KOPT-K1 (cell line): ENCODE data around the gene RPS28.
"Not testable (repeated sequence)": the region's sequence is repeated elsewhere in the genome, so short reads cannot be mapped to it uniquely, and the experiment has no call there.

ENCODE experiments used
- H3K27ac ChIP-seq: fragments of 200-600 bp; sonication (generic); 2 replicates; pipeline ENCODE4 v1.5.1; 2016; ENCODE audit warnings: antibody characterized with exemption, mild to moderate bottlenecking, low read depth, low read length; ENCODE audit not compliant: poor library complexity, severe bottlenecking
- H3K36me3 ChIP-seq: fragments of 200-600 bp; sonication (generic); 2 replicates; pipeline ENCODE4 v1.5.1; 2017; ENCODE audit warnings: antibody characterized with exemption, mild to moderate bottlenecking, low read length, moderate library complexity; ENCODE audit not compliant: insufficient read depth
- H3K9me3 ChIP-seq: fragments of 200-600 bp; sonication (generic); 2 replicates; pipeline ENCODE4 v1.5.1; 2017; ENCODE audit warnings: antibody characterized with exemption, low read length, mild to moderate bottlenecking; ENCODE audit not compliant: insufficient read depth, poor library complexity, severe bottlenecking

RPS28 gene

DNA sequence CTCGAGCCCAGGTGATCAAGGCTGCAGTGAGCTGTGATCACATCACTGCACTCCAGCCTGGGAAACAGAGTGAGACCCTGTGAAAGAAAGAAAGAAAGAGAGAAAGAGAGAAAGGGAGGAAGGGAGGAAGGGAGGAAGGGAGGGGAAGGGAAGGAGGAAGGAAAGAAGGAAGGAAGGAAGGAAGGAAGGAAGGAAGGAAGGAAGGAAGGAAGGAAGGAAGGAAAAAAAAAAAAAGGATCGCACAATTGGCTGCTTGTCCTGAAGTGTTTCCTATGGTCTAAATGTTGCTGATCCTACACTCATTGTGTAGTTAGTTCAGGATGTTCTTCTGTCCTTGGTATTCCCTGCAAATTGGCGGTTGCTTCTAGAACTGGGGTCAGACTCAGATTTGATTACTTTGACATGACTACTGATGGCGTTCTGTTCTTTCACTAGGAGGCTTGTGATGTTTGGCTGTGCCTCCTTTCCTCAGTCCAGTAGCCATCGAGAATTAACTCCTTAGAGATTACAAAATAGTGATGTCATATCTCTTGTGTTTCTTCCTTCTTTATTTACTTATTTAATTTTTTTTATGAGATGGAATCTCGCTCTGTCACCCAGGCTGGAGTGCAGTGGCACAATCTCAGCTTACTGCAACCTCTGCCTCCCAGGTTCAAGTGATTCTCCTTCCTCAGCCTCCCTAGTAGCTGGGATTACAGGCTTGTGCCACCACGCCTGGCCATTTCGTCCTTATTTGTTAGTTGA, 28.5 kb downstream of the RPS28 start:
- H3K9me3 ChIP-seq, H3K27ac ChIP-seq, H3K36me3 ChIP-seq: not testable (repeated sequence)

DNA sequence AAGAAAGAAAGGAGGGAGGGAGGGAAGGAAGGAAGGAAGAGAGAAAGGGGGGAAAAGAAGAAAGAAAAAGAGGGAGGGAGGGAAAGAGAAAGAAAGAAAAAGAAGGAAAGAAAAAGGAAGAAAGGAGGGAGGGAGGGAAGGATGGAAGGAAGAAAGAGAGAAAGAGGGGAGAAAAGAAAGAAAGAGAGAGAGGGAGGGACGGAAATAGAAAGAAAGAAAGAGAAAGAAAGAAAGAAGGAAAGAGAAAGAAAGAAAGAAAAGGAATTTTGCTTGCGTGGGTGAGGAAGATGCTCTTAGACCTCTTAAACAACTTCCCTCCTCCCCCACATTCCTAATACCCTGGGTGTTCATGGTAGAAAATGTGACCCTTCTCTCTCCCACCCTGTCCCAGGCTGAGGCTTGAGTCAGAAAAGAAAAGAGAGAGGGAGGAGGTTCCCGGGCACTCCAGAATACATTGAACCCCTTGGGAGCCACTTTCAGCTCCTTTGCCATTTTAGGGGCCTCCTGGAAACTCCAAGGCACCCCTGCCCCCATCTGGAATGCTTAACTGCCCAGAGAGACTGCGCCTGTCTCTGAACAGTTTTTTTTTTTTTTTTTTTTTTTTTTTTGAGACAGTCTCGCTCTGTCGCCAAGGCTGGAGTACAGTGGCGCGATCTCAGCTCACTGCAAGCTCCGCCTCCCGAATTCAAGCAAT, 31.0 kb downstream of the RPS28 start:
- Histone ChIP-seq H3K9me3 (no peaks in the 10 kb centered on the region), H3K36me3 (no peaks in the 10 kb centered on the region), H3K27ac (no peak overlapping the region)

DNA sequence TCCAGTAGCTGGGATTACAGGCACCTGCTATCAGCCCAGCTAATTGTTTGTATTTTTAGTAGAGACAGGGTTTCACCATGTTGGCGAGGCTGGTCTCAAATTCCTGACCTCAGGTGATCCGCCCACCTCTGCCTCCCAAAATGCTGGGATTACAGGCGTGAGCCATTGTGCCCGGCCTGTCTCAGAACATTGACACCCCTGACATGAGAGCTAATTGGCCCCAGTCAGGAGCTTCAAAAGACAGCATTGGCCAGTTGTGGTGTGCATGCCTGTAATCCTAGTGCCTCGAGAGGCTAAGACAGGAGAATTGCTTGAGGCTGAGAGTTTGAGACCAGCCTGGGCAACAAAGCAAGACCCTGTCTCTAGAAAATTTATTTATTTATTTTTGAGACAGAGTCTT, 31.5 kb downstream of the RPS28 start:
- H3K9me3 ChIP-seq, H3K27ac ChIP-seq, H3K36me3 ChIP-seq: not testable (repeated sequence)

DNA sequence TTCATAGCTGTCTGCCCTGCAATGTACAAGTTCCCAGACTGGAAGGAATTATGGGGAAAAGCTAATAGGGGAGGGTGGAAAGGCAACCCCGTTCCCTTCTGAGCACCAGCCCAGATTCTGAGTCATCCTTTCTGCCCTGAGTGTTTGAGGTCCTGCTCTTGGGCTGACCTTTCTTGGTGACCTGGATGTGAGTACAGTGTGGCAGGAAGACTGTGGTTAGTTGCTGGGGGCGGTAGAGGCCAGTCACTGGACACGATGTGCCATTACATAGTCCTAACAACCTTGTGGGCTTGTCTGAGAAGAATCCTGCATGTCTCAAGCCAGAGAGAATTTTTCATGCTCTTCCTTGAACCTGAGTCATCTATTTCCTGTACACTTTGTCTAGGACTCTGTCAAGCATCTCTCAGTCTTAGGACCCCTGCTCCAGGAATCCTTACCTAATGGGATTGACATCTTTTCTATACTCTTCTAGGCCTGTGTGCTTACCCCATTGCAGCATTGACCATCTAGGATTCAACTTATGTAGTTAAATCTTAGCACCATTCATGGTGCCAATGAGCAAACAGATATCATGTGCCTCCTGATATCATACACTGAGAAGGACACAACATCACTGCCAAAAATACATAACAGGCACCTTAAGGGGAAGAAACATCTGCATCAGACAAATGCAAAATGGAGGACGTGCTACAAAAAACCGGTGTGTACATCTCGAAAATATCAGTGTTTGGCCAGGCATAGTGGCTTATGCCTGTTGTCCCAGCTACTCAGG, 34.5 kb downstream of the RPS28 start:
- Histone ChIP-seq H3K9me3 (no peaks in the 10 kb centered on the region), H3K36me3 (no peaks in the 10 kb centered on the region), H3K27ac (no peak overlapping the region)

DNA sequence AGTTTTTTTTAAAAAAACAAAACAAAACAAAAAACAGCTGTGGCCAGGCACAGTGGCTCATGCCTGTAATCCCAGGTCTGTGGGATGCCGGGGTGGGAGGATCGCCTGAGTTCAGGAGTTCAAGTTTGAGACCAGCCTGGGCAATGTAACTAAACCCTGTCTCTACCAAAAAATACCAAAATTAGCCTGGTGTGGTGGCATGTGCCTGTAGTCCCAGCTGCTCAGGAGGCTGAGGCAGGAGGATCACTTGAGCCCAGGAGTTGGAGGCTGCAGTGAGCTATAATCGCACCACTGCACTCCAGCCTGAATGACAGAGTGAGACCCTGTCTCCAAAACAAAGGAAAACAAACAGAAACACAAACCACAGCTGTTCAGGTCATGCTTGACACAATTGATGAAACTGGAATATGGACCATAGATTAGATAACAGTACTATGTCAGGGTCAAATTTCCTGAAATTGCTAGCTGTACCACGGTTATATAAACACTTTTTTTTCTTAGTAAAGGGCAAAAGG, 35.8 kb downstream of the RPS28 start:
- Histone ChIP-seq H3K27ac (no peak overlapping the region), H3K36me3 (no peaks in the 10 kb centered on the region), H3K9me3 (no peaks in the 10 kb centered on the region)

DNA sequence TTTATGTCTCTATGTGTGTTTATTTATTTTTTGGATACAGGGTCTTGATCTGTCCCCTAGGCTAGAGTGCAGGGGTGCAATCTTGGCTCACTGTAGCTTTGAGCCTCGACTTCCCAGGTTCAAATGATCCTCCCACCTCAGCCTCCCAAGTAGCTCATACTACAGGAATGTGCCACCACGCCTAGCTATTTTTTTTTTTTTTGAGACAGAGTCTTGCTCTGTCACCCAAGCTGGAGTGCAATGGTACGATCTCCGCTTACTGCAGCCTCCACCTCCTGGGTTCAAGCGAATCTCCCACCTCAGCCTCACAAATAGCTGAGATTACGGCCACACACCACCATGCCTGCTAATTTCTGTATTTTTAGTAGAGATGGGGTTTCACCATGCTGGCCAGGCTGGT, 37.7 kb downstream of the RPS28 start:
- H3K36me3 ChIP-seq: no peaks in the 10 kb centered on the region
- no peaks in the 10 kb centered on the region for H3K9me3 ChIP-seq
- no peak overlapping the region for H3K27ac ChIP-seq

DNA sequence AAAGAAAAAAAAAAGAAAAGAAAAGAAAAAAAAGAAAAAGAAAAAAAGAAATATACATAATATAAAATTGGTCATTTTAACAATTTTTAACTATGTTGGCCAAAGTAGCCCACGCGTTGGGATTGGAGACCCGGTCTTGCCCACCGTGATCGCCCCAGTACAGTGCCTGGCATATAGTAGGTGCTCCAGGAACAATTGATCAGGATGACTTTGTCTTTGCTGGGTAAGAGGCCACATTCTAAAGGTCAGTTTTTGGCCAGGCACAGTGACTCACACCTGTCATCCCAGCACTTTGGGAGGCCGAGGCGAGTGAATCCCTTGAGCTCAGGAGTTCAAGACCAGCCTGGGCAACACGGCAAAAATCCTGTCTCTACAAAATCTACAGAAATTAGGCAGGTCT, 38.9 kb downstream of the RPS28 start:
- Histone ChIP-seq H3K9me3 (no peaks in the 10 kb centered on the region), H3K27ac (no peak overlapping the region), H3K36me3 (no peaks in the 10 kb centered on the region)

DNA sequence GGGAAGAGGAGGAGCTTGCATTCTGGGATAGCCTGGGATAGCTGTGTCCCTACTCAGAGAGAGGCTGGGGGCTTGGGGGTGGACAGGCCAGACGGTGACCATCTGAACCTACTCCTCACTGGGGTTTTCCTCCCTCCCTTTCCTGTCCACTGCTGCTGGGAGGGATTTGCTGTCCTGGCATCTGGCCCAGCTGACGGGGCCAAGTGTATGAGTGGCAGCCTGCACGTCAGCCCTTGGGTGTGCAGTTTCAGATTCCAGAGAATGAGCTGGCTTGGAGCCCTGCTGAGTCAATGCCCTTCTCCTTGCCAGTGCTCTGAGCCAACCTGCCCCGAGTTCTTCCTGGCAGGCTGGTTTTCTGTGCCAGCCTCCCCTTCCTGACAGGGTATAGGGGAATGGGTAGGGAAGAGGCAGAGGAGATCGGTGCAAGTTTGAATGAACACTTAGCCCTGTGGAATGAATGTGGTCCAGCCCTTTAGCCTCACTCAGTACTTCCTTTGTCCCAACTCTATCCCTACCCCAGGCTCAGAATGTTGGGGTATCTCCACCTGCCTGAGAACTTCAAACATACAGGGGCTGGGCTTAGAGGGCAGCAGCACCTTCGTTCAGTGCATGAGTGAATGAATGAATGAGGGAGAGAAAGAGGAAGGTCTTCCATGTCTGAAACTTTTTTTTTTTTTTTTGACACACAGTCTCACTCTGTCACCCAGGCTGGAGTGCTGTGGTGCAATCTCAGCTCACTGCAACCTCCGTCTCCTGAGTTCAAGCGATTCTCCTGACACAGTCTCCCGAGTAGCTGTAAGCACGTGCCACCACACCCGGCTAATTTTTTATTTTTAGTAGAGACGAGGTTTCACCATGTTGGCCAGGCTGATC, 40.9 kb downstream of the RPS28 start:
- no peaks in the 10 kb centered on the region for H3K9me3 ChIP-seq
- H3K27ac ChIP-seq: no peak overlapping the region
- H3K36me3 ChIP-seq: no peaks in the 10 kb centered on the region

DNA sequence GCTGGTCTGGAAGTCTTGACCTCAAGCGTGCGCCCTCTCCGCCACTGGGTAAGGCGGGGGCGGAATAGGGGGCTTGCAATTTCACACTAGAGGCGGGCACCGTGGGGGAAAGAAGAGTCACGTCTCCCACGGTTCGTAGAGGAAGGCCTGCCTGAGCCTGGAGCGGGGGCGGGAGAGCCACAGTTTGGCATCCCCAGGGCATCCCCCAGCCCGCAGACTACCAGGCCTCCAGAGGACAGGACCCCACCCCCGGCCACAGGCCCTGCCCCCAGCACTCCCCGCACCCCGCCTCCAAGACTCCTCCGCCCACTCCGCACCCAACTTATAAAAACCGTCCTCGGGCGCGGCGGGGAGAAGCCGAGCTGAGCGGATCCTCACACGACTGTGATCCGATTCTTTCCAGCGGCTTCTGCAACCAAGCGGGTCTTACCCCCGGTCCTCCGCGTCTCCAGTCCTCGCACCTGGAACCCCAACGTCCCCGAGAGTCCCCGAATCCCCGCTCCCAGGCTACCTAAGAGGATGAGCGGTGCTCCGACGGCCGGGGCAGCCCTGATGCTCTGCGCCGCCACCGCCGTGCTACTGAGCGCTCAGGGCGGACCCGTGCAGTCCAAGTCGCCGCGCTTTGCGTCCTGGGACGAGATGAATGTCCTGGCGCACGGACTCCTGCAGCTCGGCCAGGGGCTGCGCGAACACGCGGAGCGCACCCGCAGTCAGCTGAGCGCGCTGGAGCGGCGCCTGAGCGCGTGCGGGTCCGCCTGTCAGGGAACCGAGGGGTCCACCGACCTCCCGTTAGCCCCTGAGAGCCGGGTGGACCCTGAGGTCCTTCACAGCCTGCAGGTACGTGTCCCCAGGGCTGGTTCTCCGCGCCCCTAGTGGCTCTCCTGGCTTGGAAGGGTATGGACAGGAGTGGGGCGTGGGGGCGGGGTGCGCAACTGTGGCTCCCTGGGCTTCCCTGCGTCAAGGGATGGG, 42.8 kb downstream of the RPS28 start, which contains the start of gene ANGPTL4:
ANGPTL4 (plus strand) TSS at position 353 of the 969 bp plus-strand sequence; CDS start at position 520, 167 bp downstream.
- Histone ChIP-seq H3K9me3 (no peaks in the 10 kb centered on the region), H3K36me3 (no peaks in the 10 kb centered on the region), H3K27ac (peak within 1 kb of the TSS; percentile 12)

DNA sequence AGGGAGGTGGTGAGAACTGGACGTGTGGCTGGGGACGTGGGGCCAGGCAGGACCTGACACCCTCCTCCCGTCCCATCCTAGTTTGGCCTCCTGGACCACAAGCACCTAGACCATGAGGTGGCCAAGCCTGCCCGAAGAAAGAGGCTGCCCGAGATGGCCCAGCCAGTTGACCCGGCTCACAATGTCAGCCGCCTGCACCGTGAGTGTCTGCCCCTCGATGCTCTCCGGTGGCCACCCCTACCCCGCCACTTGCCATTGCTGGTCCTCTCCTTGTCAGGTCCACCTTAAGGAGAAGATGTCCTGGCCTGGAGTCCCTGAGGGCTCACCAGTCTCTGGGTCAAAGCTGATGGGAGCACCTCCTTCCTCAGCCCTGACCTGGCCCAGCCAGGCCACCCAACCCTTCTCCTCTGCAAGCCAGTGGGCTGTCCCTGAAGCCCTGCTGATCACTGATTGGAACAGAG, 44.9 kb downstream of the RPS28 start:
- H3K9me3 ChIP-seq: no peaks in the 10 kb centered on the region
- H3K36me3 ChIP-seq: no peaks in the 10 kb centered on the region
- no peak overlapping the region for H3K27ac ChIP-seq

DNA sequence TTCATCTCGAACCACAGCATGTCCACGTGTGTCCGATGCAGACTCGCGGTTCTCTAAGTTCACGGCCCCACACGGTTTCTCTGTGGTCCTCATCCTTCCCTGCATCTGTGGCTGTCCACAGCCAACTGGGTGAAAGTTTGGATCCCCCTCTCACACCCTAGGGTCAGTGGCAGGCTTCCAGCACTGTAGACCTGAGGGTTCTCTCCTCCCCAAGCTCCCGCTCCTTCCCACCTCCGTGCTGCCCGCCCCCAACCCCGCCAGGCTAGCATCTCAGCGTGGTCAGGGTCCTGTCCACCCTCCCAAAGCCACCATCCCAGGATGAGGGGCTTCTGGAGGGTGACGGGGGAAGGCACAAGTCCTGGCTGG, 45.6 kb downstream of the RPS28 start:
- no peak overlapping the region for H3K27ac ChIP-seq
- no peaks in the 10 kb centered on the region for H3K36me3 ChIP-seq
- no peaks in the 10 kb centered on the region for H3K9me3 ChIP-seq

DNA sequence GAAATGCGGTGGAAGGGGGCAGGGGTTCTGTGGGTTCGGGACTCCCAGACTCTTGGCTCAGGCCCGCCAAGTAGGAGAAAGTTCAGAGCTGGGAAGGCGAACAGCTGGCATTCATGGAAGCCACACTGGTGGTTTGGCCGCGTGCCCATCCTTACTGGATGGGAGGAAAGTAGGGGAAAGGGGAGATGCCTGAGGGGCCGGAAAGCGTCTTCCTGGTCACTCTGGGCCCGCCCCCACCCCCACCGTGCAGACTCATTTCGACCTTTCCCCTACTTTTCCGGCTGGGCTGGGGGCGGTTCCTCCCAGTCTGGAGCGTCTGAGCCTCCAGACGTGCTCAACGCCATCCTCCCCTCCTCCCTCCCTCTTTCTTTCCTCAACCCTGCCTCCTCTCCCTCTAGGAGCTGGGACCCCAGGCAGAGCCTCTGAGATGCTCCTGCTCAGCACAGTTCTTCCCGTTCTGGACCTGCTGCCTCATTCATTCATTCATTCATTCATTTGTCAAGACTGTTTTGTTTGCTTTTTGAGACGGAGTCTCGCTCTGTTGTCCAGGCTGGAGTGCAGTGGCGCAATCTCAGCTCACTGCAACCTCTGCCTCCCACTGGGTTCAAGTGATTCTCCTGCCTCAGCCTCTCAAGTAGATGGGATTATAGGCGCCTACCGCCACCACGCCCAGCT, 46.2 kb downstream of the RPS28 start:
- no peaks in the 10 kb centered on the region for H3K9me3 ChIP-seq
- no peaks in the 10 kb centered on the region for H3K36me3 ChIP-seq
- H3K27ac ChIP-seq: no peak overlapping the region
